CD4-positive, alpha-beta T cell (primary cell): ENCODE measurements around the gene IGLON5. TPM values are rescaled to one million over a fixed set of nuclear protein-coding genes. Genes with fewer than 3 reads are reported as not detected.

Source experiments
- ATAC-seq: fragments of 200-7000 bp; cut with Tn5 transposase; one replicate; pipeline ENCODE4 v1.10.0; 2022; ENCODE audit warnings: mild to moderate bottlenecking; ENCODE audit not compliant: poor library complexity
- CTCF ChIA-PET: fragments of 350-600 bp; sonication (Branson Sonifier 250); formaldehyde crosslinking; loops from one replicate; lab custom pipeline; 2021; ENCODE audit warnings: antibody characterized with exemption, inconsistent platforms; lab: Charles Lee
- POLR2A ChIA-PET: fragments of 350-600 bp; sonication (Branson Sonifier 250); formaldehyde crosslinking; loops from one replicate; lab custom pipeline; 2021; ENCODE audit warnings: antibody characterized with exemption, inconsistent platforms; lab: Charles Lee
- DNase-seq, 14 experiments: peaks; one replicate each; pipeline ENCODE4 v3.0.0-alpha.2; 2013 to 2020; ENCODE audit warnings: mixed read lengths in 2 of 14
- H3K27ac ChIP-seq, 2 donors: one replicate each; pipeline versions ENCODE4 v1.5.1 to v1.7.0; 2013; ENCODE audit warnings: low read length in 2 of 2, low read depth in 1 of 2, mild to moderate bottlenecking in 1 of 2
- H3K27me3 ChIP-seq, 2 experiments: 1 replicate in 1 of 2; 2 replicates in 1 of 2; pipeline versions ENCODE4 v1.6.1 to v1.7.0; 2013; ENCODE audit warnings: low read length in 2 of 2, control low read depth in 1 of 2, mild to moderate bottlenecking in 1 of 2, moderate library complexity in 1 of 2; ENCODE audit not compliant: insufficient read depth in 2 of 2, control insufficient read depth in 1 of 2
- H3K36me3 ChIP-seq: one replicate; pipeline ENCODE4 v1.6.1; 2013; ENCODE audit warnings: low read length, control low read depth; ENCODE audit not compliant: insufficient read depth
- H3K4me1 ChIP-seq: one replicate; pipeline ENCODE4 v1.6.1; 2013; ENCODE audit warnings: low read length, control low read depth; ENCODE audit not compliant: insufficient read depth
- H3K4me3 ChIP-seq: one replicate; pipeline ENCODE4 v1.5.1; 2013; ENCODE audit warnings: mild to moderate bottlenecking, low read length, moderate library complexity
- H3K9me3 ChIP-seq, 2 experiments: 1 replicate in 1 of 2; 2 replicates in 1 of 2; pipeline versions ENCODE4 v1.6.1 to v1.7.0; 2013; ENCODE audit warnings: low read length in 2 of 2, mild to moderate bottlenecking in 2 of 2, control low read depth in 1 of 2, moderate library complexity in 1 of 2; ENCODE audit not compliant: control insufficient read depth in 1 of 2, insufficient read depth in 1 of 2
- H3K27ac Mint-ChIP-seq: one replicate; pipeline ENCODE4 v1.8.0; 2020; ENCODE audit warnings: mixed read lengths
- H3K27me3 Mint-ChIP-seq: one replicate; pipeline ENCODE4 v1.8.0; 2021; ENCODE audit warnings: mixed read lengths
- H3K36me3 Mint-ChIP-seq: one replicate; pipeline ENCODE4 v1.8.0; 2021; ENCODE audit warnings: low read depth, mixed read lengths
- H3K4me1 Mint-ChIP-seq: one replicate; pipeline ENCODE4 v1.8.0; 2021; ENCODE audit warnings: low read depth, mixed read lengths
- H3K4me3 Mint-ChIP-seq: one replicate; pipeline ENCODE4 v1.8.0; 2020; ENCODE audit warnings: mild to moderate bottlenecking, mixed read lengths
- H3K9me3 Mint-ChIP-seq: one replicate; pipeline ENCODE4 v1.8.0; 2020; ENCODE audit warnings: mixed read lengths
- CTCF ChIP-seq: fragments of 200-600 bp; IDR thresholded peaks from one replicate; pipeline ENCODE4 v1.8.0; 2022; ENCODE audit warnings: antibody characterized with exemption, mild to moderate bottlenecking
- intact Hi-C, 2 experiments: fragments of 100-400 bp; cut with DNase I in 1 of 2; cut with micrococcal nuclease in 1 of 2; formaldehyde crosslinking; loops; one replicate each; pipeline versions ENCODE4 v1.15.1 to v1.9.0; 2023 to 2025; cut with DNase I, micrococcal nuclease
- total RNA-seq, 174 experiments: library from RNA in 2 of 174; stranded (reverse) in 2 of 174; gene quantifications; one replicate each; pipeline ENCODE4 v1.2.3 and lab custom pipeline; 2021 to 2026

Gene IGLON5
- total RNA-seq, 2 experiments from 2014 or later: not detected

- Mint-ChIP-seq H3K4me1 (no peaks in the 10 kb centered on the region), H3K27me3 (peaks cover 70% of the 10 kb centered on the region), H3K36me3 (no peaks in the 10 kb centered on the region), H3K4me3 (no peak overlapping the region), H3K27ac (no peak overlapping the region), H3K9me3 (no peaks in the 10 kb centered on the region)
- Histone ChIP-seq H3K9me3 (peaks cover 0 to 22% of the 10 kb centered on the region in 2 experiments), H3K4me1 (peaks cover 13% of the 10 kb centered on the region), H3K4me3 (no peak overlapping the region), H3K36me3 (no peaks in the 10 kb centered on the region), H3K27me3 (peaks cover 40 to 50% of the 10 kb centered on the region in 2 experiments), H3K27ac (no peak overlapping the region)
- DNase-seq (no peak), ATAC-seq (no peak)
- POLR2A ChIA-PET: no interaction called here
- intact Hi-C loops: no loop called here
- CTCF ChIA-PET: no interaction called here
- TF ChIP-seq CTCF: no peak
These were observed 18.0 kb downstream of the IGLON5 start for GRCh38 chr19:51329411-51329810.

DNA sequence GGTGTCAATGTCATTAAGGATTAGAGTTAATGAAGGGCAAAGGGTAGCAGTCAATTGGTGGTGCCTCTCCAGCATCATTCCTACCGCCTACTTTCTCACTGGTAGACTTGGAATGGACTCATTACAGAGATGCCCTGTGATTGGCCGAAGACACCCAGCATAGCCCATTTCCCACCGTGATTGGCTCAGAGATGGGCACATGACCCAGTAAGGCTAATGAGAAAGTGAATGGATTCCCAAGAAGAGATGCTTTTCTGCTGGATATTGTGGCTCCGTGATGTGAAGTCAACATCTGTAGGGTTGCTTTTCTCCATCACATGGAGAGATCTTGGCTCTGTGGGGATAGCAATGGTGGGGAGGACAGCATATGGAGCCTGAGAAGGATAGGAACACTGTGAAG lies 18.9 kb downstream of the IGLON5 start:
- H3K36me3 Mint-ChIP-seq: no peaks in the 10 kb centered on the region
- peaks cover 0 to 22% of the 10 kb centered on the region in 2 experiments for H3K9me3 ChIP-seq
- DNase-seq (no peak), ATAC-seq (no peak)
- H3K36me3 ChIP-seq: no peaks in the 10 kb centered on the region
- TF ChIP-seq CTCF: no peak
- CTCF ChIA-PET: no interaction called here
- H3K27ac ChIP-seq: no peak overlapping the region
- H3K27me3 ChIP-seq: peaks cover 40 to 45% of the 10 kb centered on the region in 2 experiments
- POLR2A ChIA-PET: no interaction called here
- intact Hi-C loops: no loop called here
- no peak overlapping the region for H3K27ac Mint-ChIP-seq
- H3K27me3 Mint-ChIP-seq: peaks cover 60% of the 10 kb centered on the region
- no peak overlapping the region for H3K4me3 Mint-ChIP-seq
- peaks cover 13% of the 10 kb centered on the region for H3K4me1 ChIP-seq
- no peaks in the 10 kb centered on the region for H3K9me3 Mint-ChIP-seq
- no peaks in the 10 kb centered on the region for H3K4me1 Mint-ChIP-seq
- no peak overlapping the region for H3K4me3 ChIP-seq

DNA sequence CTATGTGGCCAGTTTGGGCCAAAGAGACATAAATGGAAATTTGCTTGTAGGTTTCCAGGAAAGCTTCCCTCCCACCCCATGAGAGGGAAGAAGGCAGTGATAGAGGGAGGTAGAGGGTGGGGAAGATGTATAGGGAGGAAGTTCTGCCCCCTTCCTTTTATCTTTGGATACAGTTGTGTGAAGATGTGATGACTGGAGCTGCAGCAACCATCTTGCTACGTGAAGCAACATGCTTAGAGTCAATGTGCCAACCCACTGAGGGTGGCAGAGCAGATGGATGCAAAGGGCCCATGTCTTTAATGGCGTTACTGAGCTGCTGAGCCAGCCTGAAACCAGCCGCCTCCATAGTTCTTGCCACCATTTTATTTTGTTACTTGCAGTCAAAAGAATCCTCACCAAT lies 19.7 kb downstream of the IGLON5 start:
- POLR2A ChIA-PET: no interaction called here
- ATAC-seq (no peak), DNase-seq (no peak)
- H3K27ac ChIP-seq: no peak overlapping the region
- Mint-ChIP-seq H3K9me3 (no peaks in the 10 kb centered on the region), H3K4me1 (no peaks in the 10 kb centered on the region), H3K27ac (no peak overlapping the region), H3K27me3 (peaks cover 52% of the 10 kb centered on the region), H3K4me3 (no peak overlapping the region), H3K36me3 (no peaks in the 10 kb centered on the region)
- no peak overlapping the region for H3K4me3 ChIP-seq
- no peak for TF ChIP-seq CTCF
- H3K36me3 ChIP-seq: no peaks in the 10 kb centered on the region
- intact Hi-C loops: no loop called here
- CTCF ChIA-PET: no interaction called here
- H3K9me3 ChIP-seq: peaks cover 0 to 22% of the 10 kb centered on the region in 2 experiments
- peaks cover 36 to 37% of the 10 kb centered on the region in 2 experiments for H3K27me3 ChIP-seq
- peaks cover 13% of the 10 kb centered on the region for H3K4me1 ChIP-seq
